Measurements from ENCODE around the gene ANAPC4.

DNA sequence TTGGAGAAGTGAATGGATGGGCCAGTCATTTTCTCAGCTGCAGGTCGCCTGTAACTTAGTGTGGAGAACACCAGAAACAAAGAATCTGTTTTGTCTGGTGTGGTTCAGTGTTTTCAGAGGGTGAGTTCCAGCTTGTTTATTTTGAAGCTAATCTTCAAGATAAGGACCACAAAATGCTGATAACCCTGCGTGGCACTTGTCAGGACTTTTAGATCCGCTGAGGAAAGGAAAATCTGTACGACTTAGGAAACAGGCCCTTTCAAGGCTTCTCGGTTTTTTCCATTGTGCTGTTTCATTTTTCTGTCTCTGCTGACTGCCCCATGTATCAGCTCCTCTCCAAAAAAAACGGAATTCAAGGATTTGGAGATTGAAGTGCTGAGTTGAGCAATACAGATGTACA lies 8.7 kb upstream of the ANAPC4 start:
- TF ChIP-seq EZH2 (IDR thresholded peaks at IDR 0.05; ENCODE audit: insufficient read depth, poor library complexity, severe bottlenecking) (no peak), EZH2phosphoT487 (IDR thresholded peaks at IDR 0.05; ENCODE audit: insufficient read depth, low read depth) (no peak)
